ENCODE data around the gene PDZD8.
A peak's percentile ranks its signal among the peaks of the same experiment; 100 is the strongest.

Gene PDZD8

GRCh38 chr10:117386805-117387204 lies 11.6 kb upstream of the PDZD8 start:
- no peak overlapping the region for H3K4me3 ChIP-seq (ENCODE audit: low read depth, low read length)
- no peak for DNase-seq (ENCODE audit: low read depth)
- TF ChIP-seq MAX (IDR thresholded peaks at IDR 0.05; ENCODE audit: low read depth, low read length) (no peak), CTCF (IDR thresholded peaks at IDR 0.05; ENCODE audit: low read depth, low read length) (no peak), POLR2A (IDR thresholded peaks at IDR 0.05; ENCODE audit: extremely low read depth, insufficient read length) (no peak), MYC (IDR thresholded peaks at IDR 0.05; ENCODE audit: low read depth, low read length) (no peak)

GRCh38 chr10:117382861-117383260 lies 7.6 kb upstream of the PDZD8 start:
- H3K4me3 ChIP-seq (ENCODE audit: low read depth, low read length) = no peak overlapping the region
- no peak for DNase-seq (ENCODE audit: low read depth)
- TF ChIP-seq MAX (IDR thresholded peaks at IDR 0.05; ENCODE audit: low read depth, low read length) = no peak

- H3K4me3 ChIP-seq (ENCODE audit: low read depth, low read length) = peak overlapping the region; percentile 85
- TF ChIP-seq MYC (IDR thresholded peaks at IDR 0.05; ENCODE audit: low read depth, low read length) (no peak), CTCF (IDR thresholded peaks at IDR 0.05; ENCODE audit: low read depth, low read length) (no peak), MAX (IDR thresholded peaks at IDR 0.05; ENCODE audit: low read depth, low read length) (no peak), POLR2A (IDR thresholded peaks at IDR 0.05; ENCODE audit: extremely low read depth, insufficient read length) (no peak)
- DNase-seq (ENCODE audit: low read depth) = peak; percentile 77
Measured at GRCh38 chr10:117374506-117375359, 507 bp downstream of the PDZD8 start.

GRCh38 chr10:117373823-117374505 lies 1.3 kb downstream of the PDZD8 start:
- DNase-seq (ENCODE audit: low read depth) = peak; percentile 79
- TF ChIP-seq MYC (IDR thresholded peaks at IDR 0.05; ENCODE audit: low read depth, low read length) = no peak
- no peak for TF ChIP-seq MAX (IDR thresholded peaks at IDR 0.05; ENCODE audit: low read depth, low read length)
- no peak for TF ChIP-seq POLR2A (IDR thresholded peaks at IDR 0.05; ENCODE audit: extremely low read depth, insufficient read length)
- peak overlapping the region; percentile 85 for H3K4me3 ChIP-seq (ENCODE audit: low read depth, low read length)

- H3K4me3 ChIP-seq (ENCODE audit: low read depth, low read length) = no peak overlapping the region
- TF ChIP-seq CTCF (IDR thresholded peaks at IDR 0.05; ENCODE audit: low read depth, low read length) = no peak
- TF ChIP-seq MYC (IDR thresholded peaks at IDR 0.05; ENCODE audit: low read depth, low read length) = no peak
- TF ChIP-seq MAX (IDR thresholded peaks at IDR 0.05; ENCODE audit: low read depth, low read length) = no peak
- TF ChIP-seq POLR2A (IDR thresholded peaks at IDR 0.05; ENCODE audit: extremely low read depth, insufficient read length) = no peak
- DNase-seq (ENCODE audit: low read depth) = no peak
Measured at GRCh38 chr10:117370205-117370604, 5.0 kb downstream of the PDZD8 start.

- TF ChIP-seq MYC (IDR thresholded peaks at IDR 0.05; ENCODE audit: low read depth, low read length) (no peak), MAX (IDR thresholded peaks at IDR 0.05; ENCODE audit: low read depth, low read length) (no peak), POLR2A (IDR thresholded peaks at IDR 0.05; ENCODE audit: extremely low read depth, insufficient read length) (no peak), CTCF (IDR thresholded peaks at IDR 0.05; ENCODE audit: low read depth, low read length) (no peak)
- DNase-seq (ENCODE audit: low read depth) = no peak
- H3K4me3 ChIP-seq (ENCODE audit: low read depth, low read length) = no peak overlapping the region
Measured at GRCh38 chr10:117367718-117368117, 7.5 kb downstream of the PDZD8 start.
